OCI-LY1 (cell line): ENCODE measurements around the gene ANKFY1.

ENCODE experiments used
- EZH2 ChIP-seq: fragments of 200-600 bp; sonication (generic), shearing (Covaris generic); IDR thresholded peaks from 2 replicates; pipeline ENCODE4 v1.8.0; 2017; ENCODE audit warnings: borderline replicate concordance, mixed run types, mild to moderate bottlenecking, antibody characterized with exemption, low read length, moderate library complexity, mixed read lengths
- TF ChIP-seq, protein P1 (sequence below): fragments of 200-600 bp; sonication (generic), shearing (Covaris generic); IDR thresholded peaks from 2 replicates; pipeline ENCODE4 v1.5.1; 2017; ENCODE audit warnings: mild to moderate bottlenecking, antibody characterized with exemption, low read length, moderate library complexity, mixed read lengths

DNA sequence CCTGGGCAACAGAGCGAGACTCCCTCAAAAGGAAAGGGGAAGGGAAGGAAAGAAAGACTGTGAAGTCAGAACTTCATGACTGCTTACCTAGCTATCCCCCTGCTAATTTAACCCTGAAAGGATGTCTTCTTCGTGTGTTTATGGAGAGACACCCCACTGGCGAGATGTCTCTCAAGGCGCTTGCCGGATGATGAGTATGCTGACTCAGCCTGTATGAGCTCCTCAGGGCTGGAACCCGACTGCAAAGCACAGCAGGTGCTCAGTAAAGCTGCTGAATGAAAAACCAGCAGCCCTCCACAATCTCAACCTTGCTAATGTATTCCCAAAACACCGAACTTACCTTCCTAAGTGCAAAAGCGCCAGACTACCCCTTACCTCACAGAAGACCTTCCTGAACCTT, 2.3 kb downstream of the ANKFY1 start:
- TF ChIP-seq, protein P1, sequence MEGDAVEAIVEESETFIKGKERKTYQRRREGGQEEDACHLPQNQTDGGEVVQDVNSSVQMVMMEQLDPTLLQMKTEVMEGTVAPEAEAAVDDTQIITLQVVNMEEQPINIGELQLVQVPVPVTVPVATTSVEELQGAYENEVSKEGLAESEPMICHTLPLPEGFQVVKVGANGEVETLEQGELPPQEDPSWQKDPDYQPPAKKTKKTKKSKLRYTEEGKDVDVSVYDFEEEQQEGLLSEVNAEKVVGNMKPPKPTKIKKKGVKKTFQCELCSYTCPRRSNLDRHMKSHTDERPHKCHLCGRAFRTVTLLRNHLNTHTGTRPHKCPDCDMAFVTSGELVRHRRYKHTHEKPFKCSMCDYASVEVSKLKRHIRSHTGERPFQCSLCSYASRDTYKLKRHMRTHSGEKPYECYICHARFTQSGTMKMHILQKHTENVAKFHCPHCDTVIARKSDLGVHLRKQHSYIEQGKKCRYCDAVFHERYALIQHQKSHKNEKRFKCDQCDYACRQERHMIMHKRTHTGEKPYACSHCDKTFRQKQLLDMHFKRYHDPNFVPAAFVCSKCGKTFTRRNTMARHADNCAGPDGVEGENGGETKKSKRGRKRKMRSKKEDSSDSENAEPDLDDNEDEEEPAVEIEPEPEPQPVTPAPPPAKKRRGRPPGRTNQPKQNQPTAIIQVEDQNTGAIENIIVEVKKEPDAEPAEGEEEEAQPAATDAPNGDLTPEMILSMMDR = no peak
- no peak for TF ChIP-seq EZH2
